ENCODE data around the gene LMNTD2.
"Not testable (repeated sequence)": the region's sequence is repeated elsewhere in the genome, so short reads cannot be mapped to it uniquely, and the experiment has no call there.

LMNTD2 gene

GRCh38 chr11:526192-526591 is 34.3 kb downstream of the LMNTD2 start:
- H3K9ac ChIP-seq (ENCODE audit: insufficient read length) = no peak overlapping the region
- no peak for TF ChIP-seq POLR2AphosphoS5 (IDR thresholded peaks at IDR 0.05; ENCODE audit: borderline replicate concordance, low read depth, low read length)
- no peak for TF ChIP-seq EZH2 (IDR thresholded peaks at IDR 0.05)
- TF ChIP-seq FOXP2 (optimal IDR thresholded peaks at IDR 0.05; ENCODE audit: control extremely low read depth, extremely low read length, insufficient read depth) = no peak
- DNase-seq (ENCODE audit: low read depth, low spot score) = no peak
- H3K27ac ChIP-seq = no peak overlapping the region
- no peaks in the 10 kb centered on the region; the same call in 1 of the 2 replicates for H3K36me3 ChIP-seq (ENCODE audit: insufficient read depth, low read length)
- no peaks in the 10 kb centered on the region for H3K9me3 ChIP-seq (ENCODE audit: low read depth, low read length)
- H3K4me3 ChIP-seq = no peak overlapping the region

DNA sequence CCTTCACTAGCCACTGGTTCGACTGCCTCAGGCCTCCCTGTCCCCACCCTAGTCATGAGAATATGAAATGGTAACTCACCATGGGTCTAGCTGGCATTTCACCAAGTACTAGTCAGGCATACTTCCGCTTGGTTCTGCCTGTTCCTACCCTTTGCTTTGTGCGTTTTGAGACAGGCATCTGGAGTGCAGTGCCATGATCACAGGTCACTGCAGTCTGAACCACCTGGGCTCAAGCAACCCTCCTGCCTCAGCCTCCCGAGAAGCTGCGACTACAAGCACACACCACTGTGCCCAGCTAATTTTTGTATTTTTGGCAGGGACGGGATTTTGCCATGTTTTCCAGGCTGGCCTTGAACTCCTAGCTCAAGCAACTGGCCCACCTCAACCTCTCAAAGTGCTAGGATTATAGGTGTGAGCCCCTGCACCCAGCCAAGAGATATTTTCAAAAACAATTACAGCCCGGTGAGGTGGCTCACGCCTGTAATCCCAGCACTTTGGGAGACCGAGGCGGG is 39.3 kb downstream of the LMNTD2 start:
- H3K9me3 ChIP-seq (ENCODE audit: low read depth, low read length) = no peaks in the 10 kb centered on the region
- no peaks in the 10 kb centered on the region for H3K36me3 ChIP-seq (ENCODE audit: insufficient read depth, low read length)
- H3K27ac ChIP-seq = no peak overlapping the region
- no peak overlapping the region for H3K4me3 ChIP-seq
- H3K9ac ChIP-seq (ENCODE audit: insufficient read length) = no peak overlapping the region
- no peak for DNase-seq (ENCODE audit: low read depth, low spot score)
- TF ChIP-seq POLR2AphosphoS5 (IDR thresholded peaks at IDR 0.05; ENCODE audit: borderline replicate concordance, low read depth, low read length) = no peak
- no peak for TF ChIP-seq EZH2 (IDR thresholded peaks at IDR 0.05)
- no peak for TF ChIP-seq FOXP2 (optimal IDR thresholded peaks at IDR 0.05; ENCODE audit: control extremely low read depth, extremely low read length, insufficient read depth)

DNA sequence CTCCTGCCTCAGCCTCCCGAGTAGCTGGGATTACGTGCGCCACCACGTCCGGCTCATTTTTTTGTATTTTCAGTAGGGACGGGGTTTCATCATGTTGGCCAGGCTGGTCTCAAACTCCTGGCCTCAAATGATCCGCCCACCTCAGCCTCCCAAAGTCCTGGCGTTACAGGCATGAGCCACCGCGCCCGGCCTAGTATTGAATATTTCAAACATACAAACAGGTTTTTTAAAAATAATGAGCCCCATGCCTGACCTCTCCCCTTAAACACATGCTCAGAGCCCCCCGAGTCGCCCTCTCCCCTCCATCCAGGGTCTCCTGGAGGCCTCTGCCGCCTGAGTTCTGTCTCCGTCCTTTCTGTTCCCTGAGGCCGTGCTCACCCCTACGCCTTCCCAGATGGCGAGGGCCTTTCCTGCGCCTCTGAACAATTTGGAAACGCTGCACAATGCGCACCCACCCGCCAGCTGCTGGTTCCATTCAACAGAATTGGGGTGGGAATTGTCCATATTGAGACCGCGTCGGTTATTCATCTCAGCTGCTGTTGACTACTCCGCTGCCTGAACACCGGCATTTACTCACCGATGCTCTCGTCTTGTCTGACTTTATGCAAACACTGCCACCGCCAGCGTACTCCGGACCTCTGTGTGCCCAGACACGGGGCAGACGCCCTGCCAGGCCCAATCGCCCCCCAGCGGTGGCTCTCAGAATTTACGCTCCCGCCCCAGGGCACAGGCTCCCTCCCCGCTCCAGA is 39.9 kb downstream of the LMNTD2 start:
- Histone ChIP-seq H3K27ac (no peak overlapping the region), H3K36me3 (ENCODE audit: insufficient read depth, low read length) (no peaks in the 10 kb centered on the region), H3K4me3 (no peak overlapping the region), H3K9ac (ENCODE audit: insufficient read length) (no peak overlapping the region), H3K9me3 (ENCODE audit: low read depth, low read length) (no peaks in the 10 kb centered on the region)
- no peak for DNase-seq (ENCODE audit: low read depth, low spot score)
- TF ChIP-seq POLR2AphosphoS5 (IDR thresholded peaks at IDR 0.05; ENCODE audit: borderline replicate concordance, low read depth, low read length) (no peak), FOXP2 (optimal IDR thresholded peaks at IDR 0.05; ENCODE audit: control extremely low read depth, extremely low read length, insufficient read depth) (no peak), EZH2 (IDR thresholded peaks at IDR 0.05) (no peak)

GRCh38 chr11:518463-519202 is 41.9 kb downstream of the LMNTD2 start:
- TF ChIP-seq POLR2AphosphoS5 (IDR thresholded peaks at IDR 0.05; ENCODE audit: borderline replicate concordance, low read depth, low read length) (peak; percentile 63; the same call in 1 of the 2 replicates), EZH2 (IDR thresholded peaks at IDR 0.05) (no peak), FOXP2 (optimal IDR thresholded peaks at IDR 0.05; ENCODE audit: control extremely low read depth, extremely low read length, insufficient read depth) (no peak)
- no peak overlapping the region for H3K27ac ChIP-seq
- no peaks in the 10 kb centered on the region for H3K36me3 ChIP-seq (ENCODE audit: insufficient read depth, low read length)
- peak overlapping the region; percentile 57 for H3K9ac ChIP-seq (ENCODE audit: insufficient read length)
- H3K9me3 ChIP-seq (ENCODE audit: low read depth, low read length) = no peaks in the 10 kb centered on the region
- no peak for DNase-seq (ENCODE audit: low read depth, low spot score)
- H3K4me3 ChIP-seq = peak overlapping the region; percentile 78

DNA sequence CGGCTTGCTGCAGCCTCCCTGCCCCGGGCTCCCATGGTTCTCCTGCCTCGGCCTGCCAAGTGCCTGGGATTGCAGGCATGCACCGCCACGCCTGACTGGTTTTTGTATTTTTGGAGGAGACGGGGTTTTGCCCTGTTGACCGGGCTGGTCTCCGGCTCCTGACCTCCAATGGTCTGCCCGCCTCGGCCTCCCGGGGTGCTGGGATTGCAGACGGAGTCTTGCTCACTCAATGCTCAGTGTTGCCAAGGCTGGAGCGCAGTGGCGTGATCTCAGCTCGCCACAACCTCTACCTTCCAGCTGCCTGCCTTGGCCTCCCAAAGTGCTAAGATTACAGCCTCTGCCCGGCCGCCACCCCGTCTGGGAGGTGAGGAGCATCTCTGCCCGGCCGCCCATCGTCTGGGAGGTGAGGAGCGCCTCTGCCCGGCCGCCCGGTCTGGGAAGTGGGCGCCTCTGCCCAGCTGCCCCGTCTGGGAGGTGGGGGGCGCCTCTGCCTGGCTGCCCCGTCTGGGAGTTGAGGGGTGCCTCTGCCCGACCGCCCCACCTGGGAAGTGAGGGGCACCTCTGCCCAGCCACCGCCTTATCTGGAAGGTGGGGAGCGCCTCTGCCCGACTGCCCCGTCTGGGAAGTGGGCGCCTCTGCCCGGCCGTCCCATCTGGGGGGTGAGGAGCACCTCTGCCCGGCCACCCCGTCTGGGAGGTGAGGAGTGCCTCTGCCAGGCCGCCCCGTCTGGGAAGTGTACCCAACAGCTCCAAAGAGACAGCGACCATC is 43.4 kb downstream of the LMNTD2 start:
- not testable (repeated sequence) for DNase-seq (ENCODE audit: low read depth, low spot score); H3K4me3 ChIP-seq; H3K36me3 ChIP-seq (ENCODE audit: insufficient read depth, low read length); H3K9me3 ChIP-seq (ENCODE audit: low read depth, low read length); H3K27ac ChIP-seq; H3K9ac ChIP-seq (ENCODE audit: insufficient read length)

DNA sequence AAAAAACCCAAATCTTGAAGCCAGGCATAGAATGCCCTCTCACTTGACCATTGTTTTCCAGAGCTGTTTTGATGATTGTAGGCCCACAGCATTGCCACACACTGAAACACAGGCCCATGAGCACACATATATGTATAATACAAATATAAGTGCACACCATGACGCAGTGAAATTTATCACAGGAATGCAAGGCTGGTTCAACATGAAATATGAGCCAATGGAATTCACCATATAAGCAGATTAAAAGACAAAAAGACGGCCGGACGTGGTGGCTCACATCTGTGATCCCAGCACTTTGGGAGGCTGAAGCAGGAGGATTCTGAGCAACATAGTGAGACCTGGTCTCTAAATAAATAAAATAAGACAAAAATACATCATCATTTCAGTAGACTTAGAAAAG is 44.1 kb downstream of the LMNTD2 start:
- H3K27ac ChIP-seq = no peak overlapping the region
- no peak for TF ChIP-seq EZH2 (IDR thresholded peaks at IDR 0.05)
- TF ChIP-seq POLR2AphosphoS5 (IDR thresholded peaks at IDR 0.05; ENCODE audit: borderline replicate concordance, low read depth, low read length) = no peak
- no peak for TF ChIP-seq FOXP2 (optimal IDR thresholded peaks at IDR 0.05; ENCODE audit: control extremely low read depth, extremely low read length, insufficient read depth)
- H3K9me3 ChIP-seq (ENCODE audit: low read depth, low read length) = no peaks in the 10 kb centered on the region
- no peak overlapping the region for H3K9ac ChIP-seq (ENCODE audit: insufficient read length)
- H3K36me3 ChIP-seq (ENCODE audit: insufficient read depth, low read length) = no peaks in the 10 kb centered on the region
- no peak for DNase-seq (ENCODE audit: low read depth, low spot score)
- no peak overlapping the region for H3K4me3 ChIP-seq

DNA sequence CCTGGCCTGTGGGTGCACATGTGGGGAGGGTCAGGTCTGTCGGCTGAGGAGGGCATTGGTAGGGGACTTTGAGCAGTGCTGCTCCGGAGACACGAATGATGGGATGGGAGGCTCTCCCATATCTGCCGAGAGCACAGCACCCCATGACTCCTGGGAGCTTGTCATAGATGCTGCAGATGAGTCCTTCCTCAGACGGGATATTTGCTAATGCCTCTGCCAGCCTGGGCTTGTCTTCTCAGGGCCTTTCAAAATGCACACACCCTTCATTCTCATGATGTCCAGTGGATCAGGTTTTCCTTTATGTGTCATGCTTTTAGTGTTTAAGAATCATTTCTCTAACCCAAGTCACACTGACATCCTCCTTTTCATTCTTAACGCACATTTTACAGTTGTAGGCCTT is 45.4 kb downstream of the LMNTD2 start:
- Histone ChIP-seq H3K36me3 (ENCODE audit: insufficient read depth, low read length) (no peaks in the 10 kb centered on the region; the same call in 1 of the 2 replicates), H3K9ac (ENCODE audit: insufficient read length) (no peak overlapping the region), H3K4me3 (no peak overlapping the region), H3K27ac (no peak overlapping the region), H3K9me3 (ENCODE audit: low read depth, low read length) (no peaks in the 10 kb centered on the region)
- TF ChIP-seq POLR2AphosphoS5 (IDR thresholded peaks at IDR 0.05; ENCODE audit: borderline replicate concordance, low read depth, low read length) (no peak), EZH2 (IDR thresholded peaks at IDR 0.05) (no peak)
- no peak for DNase-seq (ENCODE audit: low read depth, low spot score)

GRCh38 chr11:514606-515005 is 45.9 kb downstream of the LMNTD2 start:
- no peak overlapping the region for H3K4me3 ChIP-seq
- peaks cover 4% of the 10 kb centered on the region; the same call in 1 of the 2 replicates for H3K36me3 ChIP-seq (ENCODE audit: insufficient read depth, low read length)
- no peak overlapping the region for H3K27ac ChIP-seq
- TF ChIP-seq FOXP2 (optimal IDR thresholded peaks at IDR 0.05; ENCODE audit: control extremely low read depth, extremely low read length, insufficient read depth) (no peak), EZH2 (IDR thresholded peaks at IDR 0.05) (no peak), POLR2AphosphoS5 (IDR thresholded peaks at IDR 0.05; ENCODE audit: borderline replicate concordance, low read depth, low read length) (no peak)
- H3K9me3 ChIP-seq (ENCODE audit: low read depth, low read length) = no peaks in the 10 kb centered on the region
- no peak for DNase-seq (ENCODE audit: low read depth, low spot score)
- no peak overlapping the region for H3K9ac ChIP-seq (ENCODE audit: insufficient read length)
